ENCODE data around the gene CCL27.

The CCL27 gene

GRCh38 chr9:34689512-34689911, 27.1 kb upstream of the CCL27 start:
- DNase-seq (ENCODE audit: low read depth): no peak
- TF ChIP-seq CTCF (IDR thresholded peaks at IDR 0.05; ENCODE audit: control insufficient read depth, extremely low read depth, insufficient read depth): no peak
- no peak overlapping the region for H3K4me3 ChIP-seq (ENCODE audit: low read depth, low read length)

DNA sequence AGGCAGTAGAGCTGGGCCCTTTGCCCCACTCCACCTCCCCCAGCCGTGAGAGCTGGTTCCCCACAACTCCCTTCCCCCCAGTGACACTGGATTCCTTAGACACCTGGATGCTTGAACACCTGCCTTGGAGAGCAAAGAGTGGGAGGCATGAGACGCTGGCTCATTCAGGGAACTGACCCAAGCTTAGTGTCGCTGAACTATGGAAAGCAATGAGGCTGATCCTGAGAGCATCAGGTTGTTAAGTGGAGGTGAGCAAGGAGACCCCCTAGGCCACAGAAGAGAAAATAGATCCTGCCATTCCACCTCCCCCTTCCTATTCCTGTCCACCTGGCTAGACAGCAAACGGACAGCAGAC, 26.6 kb upstream of the CCL27 start:
- TF ChIP-seq CTCF (IDR thresholded peaks at IDR 0.05; ENCODE audit: control insufficient read depth, extremely low read depth, insufficient read depth): no peak
- H3K4me3 ChIP-seq (ENCODE audit: low read depth, low read length): no peak overlapping the region
- no peak for DNase-seq (ENCODE audit: low read depth)

GRCh38 chr9:34688329-34689115, 26.1 kb upstream of the CCL27 start:
- no peak overlapping the region for H3K4me3 ChIP-seq (ENCODE audit: low read depth, low read length)
- no peak for TF ChIP-seq CTCF (IDR thresholded peaks at IDR 0.05; ENCODE audit: control insufficient read depth, extremely low read depth, insufficient read depth)
- DNase-seq (ENCODE audit: low read depth): no peak

DNA sequence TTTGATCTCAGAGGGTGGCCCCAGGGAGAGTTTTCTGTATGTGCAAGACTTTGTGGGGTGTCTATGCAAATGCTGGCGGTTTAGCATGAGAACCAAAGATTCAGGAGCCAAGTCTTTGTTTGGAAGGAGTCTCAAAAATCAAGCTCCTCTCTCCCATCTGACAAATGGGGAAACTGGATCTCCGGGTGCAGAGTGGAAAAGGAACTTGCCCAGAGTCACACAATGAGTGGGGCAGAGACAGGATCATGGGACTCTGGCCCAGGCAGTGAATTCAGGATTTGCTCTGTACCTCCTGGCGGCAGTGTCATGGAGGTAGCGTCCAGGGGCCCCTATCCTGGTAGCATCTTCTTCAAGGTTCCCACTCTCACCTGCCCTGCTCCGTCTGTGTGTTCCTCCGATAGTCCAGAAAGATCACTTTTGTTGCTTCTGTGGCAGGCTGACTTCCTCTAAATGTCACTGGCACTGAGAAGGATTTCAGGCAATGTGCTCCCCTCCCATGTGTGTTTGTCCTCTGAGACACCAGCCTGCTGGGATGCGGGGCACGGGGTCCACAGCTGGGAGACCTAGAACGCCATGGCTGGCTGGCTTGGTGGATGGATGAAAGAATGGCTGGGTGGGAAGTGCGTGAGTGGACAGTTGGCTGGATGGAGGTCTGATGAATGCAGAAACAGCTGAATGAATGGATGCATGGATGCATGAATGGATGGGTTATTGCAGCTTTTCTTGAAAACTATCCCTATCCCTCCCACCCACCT, 25.0 kb upstream of the CCL27 start:
- no peak overlapping the region for H3K4me3 ChIP-seq (ENCODE audit: low read depth, low read length)
- no peak for TF ChIP-seq CTCF (IDR thresholded peaks at IDR 0.05; ENCODE audit: control insufficient read depth, extremely low read depth, insufficient read depth)
- no peak for DNase-seq (ENCODE audit: low read depth)

- DNase-seq (ENCODE audit: low read depth): no peak
These were observed 24.3 kb upstream of the CCL27 start for GRCh38 chr9:34686732-34687131.

DNA sequence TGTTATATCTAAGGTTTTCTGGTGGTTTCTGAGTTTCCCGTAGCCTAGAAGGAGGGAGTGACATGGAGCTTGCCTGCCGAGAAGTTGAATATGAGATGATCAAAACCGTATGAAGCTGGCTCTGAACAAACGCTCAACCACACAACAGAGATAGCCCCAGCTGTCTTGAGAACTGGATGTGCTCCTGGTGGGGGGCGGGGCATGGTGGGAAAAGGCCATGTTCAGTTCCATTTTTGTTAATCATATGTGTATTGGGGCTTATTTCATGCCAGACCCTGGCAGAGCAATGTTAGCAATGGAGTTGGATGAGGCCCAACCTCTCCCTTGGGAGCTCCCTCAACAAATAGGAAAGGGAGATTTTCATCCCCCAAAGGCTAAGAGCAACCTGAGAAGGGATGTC, 23.8 kb upstream of the CCL27 start:
- DNase-seq (ENCODE audit: low read depth): no peak
- no peak for TF ChIP-seq CTCF (IDR thresholded peaks at IDR 0.05; ENCODE audit: control insufficient read depth, extremely low read depth, insufficient read depth)
- no peak overlapping the region for H3K4me3 ChIP-seq (ENCODE audit: low read depth, low read length)

More at GRCh38 chr9:34686732-34687131, 24.3 kb upstream of the CCL27 start:
- no peak overlapping the region for H3K4me3 ChIP-seq (ENCODE audit: low read depth, low read length)
- TF ChIP-seq CTCF (IDR thresholded peaks at IDR 0.05; ENCODE audit: control insufficient read depth, extremely low read depth, insufficient read depth): no peak

Measured in LNCaP clone FGC (cell line).